ENCODE data around the gene LIPE. TPM values are rescaled to one million over a fixed set of nuclear protein-coding genes. Genes with fewer than 3 reads are reported as not detected.

Gene LIPE
- polyA plus RNA-seq, 1 donor from 2014 or later = 19.1 TPM

DNA sequence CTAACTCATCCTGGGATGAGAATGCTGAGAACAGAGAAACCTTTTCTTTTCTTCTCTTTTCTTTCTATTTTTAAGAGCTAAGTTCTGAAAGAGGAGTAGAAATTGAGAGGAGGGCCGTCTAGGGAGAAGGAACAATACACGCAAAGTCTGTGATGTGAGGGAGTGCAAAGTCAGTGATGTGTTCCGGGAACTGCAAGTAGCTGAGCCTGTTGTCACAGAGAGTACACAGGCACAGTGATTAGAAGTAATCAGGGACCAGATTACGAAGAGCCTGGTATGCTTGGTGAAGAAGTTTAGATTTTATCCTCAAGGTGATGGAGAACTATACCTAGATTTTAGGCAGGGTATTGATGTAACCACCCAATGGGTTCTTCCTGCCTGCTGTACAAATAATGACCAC, 47.6 kb upstream of the LIPE start:
- Histone ChIP-seq H3K27ac (ENCODE audit: low read length) (no peak overlapping the region), H2AFZ (ENCODE audit: low read depth, low read length) (no peak overlapping the region), H3F3A (ENCODE audit: insufficient read depth, low read length, poor library complexity, severe bottlenecking) (no peaks in the 10 kb centered on the region), H4K20me1 (ENCODE audit: insufficient read depth) (no peaks in the 10 kb centered on the region), H3K79me2 (replicated peaks; ENCODE audit: insufficient read depth, low read length) (no peaks in the 10 kb centered on the region), H3K36me3 (ENCODE audit: insufficient read depth, low read length) (no peaks in the 10 kb centered on the region), H3K4me3 (ENCODE audit: low read length) (no peak overlapping the region), H3K4me2 (ENCODE audit: low read length) (no peak overlapping the region), H3K9me3 (ENCODE audit: low read length) (no peaks in the 10 kb centered on the region), H3K27me3 (ENCODE audit: insufficient read depth, low read depth, low read length) (no peaks in the 10 kb centered on the region), H3K9me2 (ENCODE audit: insufficient read depth, low read length) (no peaks in the 10 kb centered on the region), H3K9ac (ENCODE audit: low read length) (no peak overlapping the region)
- TF ChIP-seq RAD21 (conservative IDR thresholded peaks at IDR 0.05) = no peak
- TF ChIP-seq TAF1 (IDR thresholded peaks at IDR 0.05; ENCODE audit: low read depth) = no peak
- TF ChIP-seq REST (IDR thresholded peaks at IDR 0.05; ENCODE audit: borderline replicate concordance) = no peak
- no peak for TF ChIP-seq MXI1 (conservative IDR thresholded peaks at IDR 0.05; ENCODE audit: poor library complexity, severe bottlenecking)
- no peak for TF ChIP-seq SMC3 (conservative IDR thresholded peaks at IDR 0.05; ENCODE audit: poor library complexity)
- TF ChIP-seq EZH2 (IDR thresholded peaks at IDR 0.05; ENCODE audit: borderline replicate concordance, insufficient read depth, low read length, poor library complexity, severe bottlenecking) = no peak

- no peak overlapping the region for H3K4me2 ChIP-seq (ENCODE audit: low read length)
- H3K79me2 ChIP-seq (replicated peaks; ENCODE audit: insufficient read depth, low read length) = no peaks in the 10 kb centered on the region
- H3K9me3 ChIP-seq (ENCODE audit: low read length) = no peaks in the 10 kb centered on the region
- H4K20me1 ChIP-seq (ENCODE audit: insufficient read depth) = no peaks in the 10 kb centered on the region
- no peaks in the 10 kb centered on the region for H3F3A ChIP-seq (ENCODE audit: insufficient read depth, low read length, poor library complexity, severe bottlenecking)
- H3K4me3 ChIP-seq (ENCODE audit: low read length) = no peak overlapping the region
- TF ChIP-seq EP300 (conservative IDR thresholded peaks at IDR 0.05; ENCODE audit: poor library complexity, severe bottlenecking) (no peak), TAF1 (IDR thresholded peaks at IDR 0.05; ENCODE audit: low read depth) (no peak), RAD21 (conservative IDR thresholded peaks at IDR 0.05) (no peak), REST (IDR thresholded peaks at IDR 0.05; ENCODE audit: borderline replicate concordance) (no peak), POLR2AphosphoS5 (IDR thresholded peaks at IDR 0.05) (no peak), SMC3 (conservative IDR thresholded peaks at IDR 0.05; ENCODE audit: poor library complexity) (no peak), MXI1 (conservative IDR thresholded peaks at IDR 0.05; ENCODE audit: poor library complexity, severe bottlenecking) (no peak), EZH2 (IDR thresholded peaks at IDR 0.05; ENCODE audit: borderline replicate concordance, insufficient read depth, low read length, poor library complexity, severe bottlenecking) (no peak)
- TF ChIP-seq, protein P1, sequence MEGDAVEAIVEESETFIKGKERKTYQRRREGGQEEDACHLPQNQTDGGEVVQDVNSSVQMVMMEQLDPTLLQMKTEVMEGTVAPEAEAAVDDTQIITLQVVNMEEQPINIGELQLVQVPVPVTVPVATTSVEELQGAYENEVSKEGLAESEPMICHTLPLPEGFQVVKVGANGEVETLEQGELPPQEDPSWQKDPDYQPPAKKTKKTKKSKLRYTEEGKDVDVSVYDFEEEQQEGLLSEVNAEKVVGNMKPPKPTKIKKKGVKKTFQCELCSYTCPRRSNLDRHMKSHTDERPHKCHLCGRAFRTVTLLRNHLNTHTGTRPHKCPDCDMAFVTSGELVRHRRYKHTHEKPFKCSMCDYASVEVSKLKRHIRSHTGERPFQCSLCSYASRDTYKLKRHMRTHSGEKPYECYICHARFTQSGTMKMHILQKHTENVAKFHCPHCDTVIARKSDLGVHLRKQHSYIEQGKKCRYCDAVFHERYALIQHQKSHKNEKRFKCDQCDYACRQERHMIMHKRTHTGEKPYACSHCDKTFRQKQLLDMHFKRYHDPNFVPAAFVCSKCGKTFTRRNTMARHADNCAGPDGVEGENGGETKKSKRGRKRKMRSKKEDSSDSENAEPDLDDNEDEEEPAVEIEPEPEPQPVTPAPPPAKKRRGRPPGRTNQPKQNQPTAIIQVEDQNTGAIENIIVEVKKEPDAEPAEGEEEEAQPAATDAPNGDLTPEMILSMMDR (IDR thresholded peaks at IDR 0.05; ENCODE audit: poor library complexity, severe bottlenecking) = no peak
- no peak overlapping the region for H3K9ac ChIP-seq (ENCODE audit: low read length)
- no peak overlapping the region for H3K27ac ChIP-seq (ENCODE audit: low read length)
- no peaks in the 10 kb centered on the region for H3K9me2 ChIP-seq (ENCODE audit: insufficient read depth, low read length)
- no peaks in the 10 kb centered on the region for H3K36me3 ChIP-seq (ENCODE audit: insufficient read depth, low read length)
- no peak overlapping the region for H2AFZ ChIP-seq (ENCODE audit: low read depth, low read length)
- no peaks in the 10 kb centered on the region for H3K27me3 ChIP-seq (ENCODE audit: insufficient read depth, low read depth, low read length)
These were observed 46.5 kb upstream of the LIPE start for GRCh38 chr19:42473686-42474085.

All from neural cell (in vitro differentiated cells).